GM21576 (cell line): Measurements from ENCODE around the gene PPP6R2.
"Not testable (repeated sequence)": the region's sequence is repeated elsewhere in the genome, so short reads cannot be mapped to it uniquely, and the experiment has no call there.

ENCODE experiments used
- ATAC-seq: cut with Tn5 transposase; IDR thresholded peaks from one replicate; pipeline ENCODE4 v1.9.1; 2021; ENCODE audit warnings: mild to moderate bottlenecking, moderate library complexity; ENCODE audit not compliant: unreplicated experiment

Gene PPP6R2

DNA sequence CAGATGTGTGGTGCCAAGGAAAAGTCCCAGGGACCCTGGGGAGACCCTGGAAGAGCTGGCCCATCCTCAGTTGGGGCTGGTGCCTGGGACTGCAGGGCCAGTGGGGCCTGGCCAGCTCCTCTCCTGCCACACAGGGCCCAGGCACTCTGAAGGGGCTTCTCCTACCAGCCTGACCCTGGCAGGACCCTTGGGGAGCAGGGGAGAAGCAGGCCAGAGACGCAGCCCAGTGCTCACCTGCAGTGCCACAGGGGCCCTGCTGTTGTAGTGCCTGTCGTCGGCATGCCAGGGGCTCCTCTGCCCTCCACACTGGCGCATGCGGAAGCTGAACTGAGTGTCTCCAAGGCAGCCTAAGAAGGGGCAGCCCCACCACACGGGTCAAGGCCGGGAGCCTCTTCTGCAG lies 25.5 kb upstream of the PPP6R2 start:
- ATAC-seq, result no peak

DNA sequence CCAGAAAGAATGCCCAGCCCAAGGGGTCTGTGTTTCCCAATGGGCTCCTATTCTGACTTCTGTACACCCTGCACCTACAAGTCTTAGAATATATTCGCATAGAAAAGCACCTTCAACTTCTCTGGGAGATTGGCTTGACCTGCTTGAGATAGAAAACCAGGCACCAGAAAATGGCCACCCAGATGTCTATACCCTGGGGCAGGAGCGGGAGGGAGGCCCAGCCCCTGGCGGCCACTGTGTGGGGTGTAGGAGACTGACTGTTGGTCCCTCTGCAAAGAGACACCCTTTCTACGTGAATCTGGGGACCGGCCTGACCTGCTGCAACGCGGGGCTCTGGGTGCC lies 24.8 kb upstream of the PPP6R2 start:
- ATAC-seq, result no peak

- ATAC-seq, result no peak
Observed at GRCh38 chr22:50318698-50319411, 24.3 kb upstream of the PPP6R2 start.

DNA sequence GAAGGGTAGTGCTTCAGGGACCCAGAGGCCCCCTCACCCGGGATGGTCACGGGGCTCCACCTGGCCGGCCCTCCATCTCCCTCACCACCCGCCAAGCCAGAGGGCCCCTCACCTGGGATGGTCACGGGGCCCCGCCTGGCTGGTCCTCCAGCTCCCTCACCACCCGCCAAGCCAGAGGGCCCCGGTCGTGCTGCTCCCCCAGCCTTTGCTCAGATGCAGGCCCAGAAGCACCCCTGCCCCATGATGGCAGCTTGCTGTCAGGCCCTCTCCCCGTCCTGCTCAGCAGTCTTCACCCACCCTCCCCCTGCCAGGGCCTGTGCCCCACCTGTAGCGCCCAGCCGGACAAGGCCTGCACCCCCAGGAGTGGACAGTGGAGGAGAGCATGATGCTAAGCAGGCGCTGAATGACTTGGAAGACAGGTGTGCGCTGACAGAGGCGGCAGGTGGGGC lies 23.6 kb upstream of the PPP6R2 start:
- no peak for ATAC-seq

GRCh38 chr22:50320116-50320515 lies 23.0 kb upstream of the PPP6R2 start:
- no peak for ATAC-seq

DNA sequence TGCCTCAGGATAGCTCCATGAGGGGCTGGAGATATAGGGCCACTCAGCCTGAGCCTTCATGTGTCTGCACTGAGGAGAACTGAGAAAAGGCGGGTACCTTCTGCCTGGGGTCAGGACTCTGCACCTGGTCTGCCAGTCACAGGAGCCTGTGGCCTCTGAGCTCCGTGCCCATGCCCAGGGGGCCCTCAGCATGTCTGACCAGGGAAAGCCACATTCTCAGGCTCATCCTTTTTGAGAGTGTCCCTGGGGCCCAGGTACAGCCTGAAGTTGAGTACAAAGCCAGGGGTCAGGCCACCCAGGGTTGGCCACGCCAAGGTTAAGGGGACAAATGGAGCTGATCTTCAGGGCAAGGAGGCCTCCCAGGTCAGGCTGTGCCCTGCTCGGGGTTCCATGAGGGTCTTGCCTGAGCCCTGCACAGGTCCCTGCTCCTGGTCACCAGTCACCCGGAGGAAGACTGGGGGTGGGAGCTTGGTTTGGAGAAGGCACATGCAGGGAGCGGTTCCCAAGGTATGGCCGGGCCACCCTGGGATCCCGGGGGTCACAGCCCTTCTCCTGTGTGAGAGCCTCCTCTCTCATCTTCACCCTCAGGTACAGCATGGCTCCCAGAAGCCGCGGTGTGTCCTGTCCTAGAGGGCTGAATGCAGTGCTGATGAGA lies 22.3 kb upstream of the PPP6R2 start:
- no peak for ATAC-seq

DNA sequence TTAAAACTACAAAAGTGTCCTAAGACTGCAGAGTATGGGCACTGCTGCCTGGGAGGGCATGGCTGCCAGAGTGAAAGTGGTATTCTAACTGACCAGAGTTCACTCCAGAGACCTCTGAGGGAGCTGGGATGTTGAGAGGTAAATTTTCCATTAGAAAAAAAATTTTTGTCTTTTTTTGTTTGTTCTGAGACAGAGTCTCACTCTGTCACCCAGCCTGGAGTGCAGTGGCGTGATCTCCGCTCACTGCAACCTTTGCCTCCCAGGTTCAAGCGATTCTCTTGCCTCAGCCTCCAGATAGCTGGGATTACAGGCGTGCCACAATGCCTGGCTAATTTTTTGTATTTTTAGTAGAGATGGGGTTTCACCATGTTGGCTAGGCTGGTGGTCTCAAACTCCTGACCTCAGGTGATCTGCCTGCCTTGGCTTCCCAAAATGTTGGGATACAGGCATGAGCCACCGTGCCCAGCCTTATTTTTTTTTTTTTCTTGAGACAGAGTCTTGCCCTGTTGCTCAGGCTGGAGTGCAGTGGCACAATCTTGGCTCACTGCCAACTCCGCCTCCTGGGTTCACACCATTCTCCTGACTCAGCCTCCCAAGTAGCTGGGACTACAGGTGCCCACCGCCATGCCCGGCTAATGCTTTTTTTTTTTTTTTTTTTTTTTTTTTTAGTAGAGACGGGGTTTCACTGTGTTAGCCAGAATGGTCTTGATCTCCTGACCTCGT lies 20.6 kb upstream of the PPP6R2 start:
- ATAC-seq, result not testable (repeated sequence)

- ATAC-seq, result no peak
Observed at GRCh38 chr22:50323900-50324299, 19.2 kb upstream of the PPP6R2 start.

- ATAC-seq, result no peak
Observed at GRCh38 chr22:50325444-50326224, 17.5 kb upstream of the PPP6R2 start.

DNA sequence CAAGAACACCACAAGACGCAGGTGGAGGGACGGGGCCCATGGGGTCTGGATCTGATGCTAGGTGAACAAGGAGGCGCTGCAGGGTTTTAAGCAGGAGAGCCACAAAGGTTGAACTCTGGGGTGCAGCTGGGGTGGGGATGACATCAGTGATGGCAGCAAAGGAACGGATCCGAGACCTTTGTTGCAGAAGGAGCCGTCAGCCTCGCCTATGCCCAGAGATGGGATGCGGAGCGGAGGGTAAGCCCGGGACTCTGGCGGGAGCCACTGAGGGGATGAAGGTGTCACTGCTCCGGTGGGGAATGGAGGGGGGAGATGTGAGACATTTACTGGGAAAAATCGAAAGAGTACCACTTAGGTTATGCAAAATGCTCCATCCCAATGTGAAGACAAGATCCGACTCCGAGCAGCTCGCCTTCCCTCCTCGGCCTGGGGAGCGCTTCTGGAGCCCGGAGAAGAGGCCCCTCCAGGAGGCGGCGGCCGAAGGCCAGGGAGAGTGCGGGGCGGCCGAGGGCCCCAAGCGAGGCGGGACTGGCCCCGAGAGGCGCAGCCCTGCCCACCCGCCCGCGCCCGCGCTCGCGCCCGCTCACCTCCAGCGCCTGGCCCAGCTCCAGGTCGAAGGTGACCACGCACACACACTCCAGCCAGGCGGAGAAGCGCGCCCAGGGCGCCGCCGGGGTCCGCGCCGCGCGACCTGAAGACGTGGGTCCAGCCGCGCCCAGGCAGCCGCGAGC lies 16.7 kb upstream of the PPP6R2 start:
- ATAC-seq, result peak; percentile 6

- peak; percentile 56 for ATAC-seq
Observed at GRCh38 chr22:50326956-50327710, 16.0 kb upstream of the PPP6R2 start, which contains the start of gene DENND6B. Gene DENND6B (minus strand): TSS chr22:50327012. CDS start chr22:50326988, 24 bp downstream.

DNA sequence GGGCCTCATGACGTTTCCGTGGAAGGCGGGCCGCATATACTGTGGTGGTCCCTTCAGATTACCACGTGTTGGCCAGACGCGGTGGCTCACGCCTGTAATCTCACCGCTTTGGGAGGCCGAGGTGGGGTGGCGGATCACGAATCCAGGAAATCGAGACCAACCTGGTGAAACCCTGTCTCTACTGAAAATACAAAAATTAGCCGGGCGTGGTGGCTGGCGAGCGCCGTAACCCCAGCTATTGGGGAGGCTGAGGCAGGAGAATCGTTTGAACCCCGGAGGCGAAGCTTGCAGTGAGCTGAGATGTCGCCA lies 15.5 kb upstream of the PPP6R2 start:
- ATAC-seq, result no peak

DNA sequence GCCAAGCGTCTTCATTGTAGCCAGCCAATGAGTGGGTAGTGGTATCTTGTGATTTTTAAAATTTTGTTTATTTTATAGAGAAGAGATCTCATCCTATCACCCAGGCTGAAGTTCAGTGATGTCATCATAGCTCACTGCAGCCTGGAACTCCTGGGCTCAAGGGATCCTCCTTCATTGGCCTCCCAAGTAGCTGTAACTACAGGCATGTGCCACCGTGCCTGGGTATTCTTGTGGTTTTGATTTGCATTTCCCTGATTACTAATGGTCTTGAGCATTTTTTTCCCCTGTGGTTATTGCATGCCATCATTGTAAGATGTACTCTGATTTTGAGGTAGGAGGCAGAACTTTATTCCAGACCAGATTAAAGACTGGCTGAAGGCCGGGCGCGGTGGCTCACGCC lies 13.9 kb upstream of the PPP6R2 start:
- no peak for ATAC-seq

- not testable (repeated sequence) for ATAC-seq
Observed at GRCh38 chr22:50334433-50334832, 8.7 kb upstream of the PPP6R2 start.

- no peak for ATAC-seq
Observed at GRCh38 chr22:50337262-50338041, 5.7 kb upstream of the PPP6R2 start.

DNA sequence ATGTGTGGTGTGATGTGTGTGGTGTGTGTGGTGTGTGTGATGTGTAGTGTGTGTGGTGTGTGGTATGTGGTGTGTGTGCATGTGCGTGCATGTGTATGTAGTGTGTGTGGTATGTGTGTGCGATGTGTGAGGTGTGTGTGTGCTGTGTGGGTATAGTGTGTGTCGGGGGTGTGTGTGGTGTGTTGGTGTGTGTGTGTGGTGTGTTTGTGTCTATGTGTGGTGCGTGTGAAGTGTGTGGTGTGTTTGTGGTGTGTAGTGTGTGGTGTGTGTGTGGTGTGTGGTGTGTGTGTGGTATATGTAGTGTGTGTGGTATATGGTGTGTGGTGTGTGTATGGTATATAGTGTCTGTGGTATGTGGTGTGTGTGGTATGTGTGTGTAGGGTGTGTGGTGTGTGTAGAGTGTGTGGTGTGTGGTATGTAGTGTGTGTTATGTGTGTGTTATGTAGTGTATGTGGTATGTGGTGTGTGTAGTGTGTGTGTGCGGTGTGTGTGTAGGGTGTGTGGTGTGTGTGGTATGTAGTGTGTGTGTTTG lies 5.0 kb upstream of the PPP6R2 start:
- ATAC-seq, result no peak

- ATAC-seq, result no peak
Observed at GRCh38 chr22:50338860-50339462, 4.2 kb upstream of the PPP6R2 start.
